Stimulated activated CD8-positive, alpha-beta memory T cell treated with anti-CD3 and anti-CD28 coated beads, Interleukin-15, amount 100 ng/mL, for 24 hours (primary cell): ENCODE data around the gene WNT2.
"Not testable (repeated sequence)": the region's sequence is repeated elsewhere in the genome, so short reads cannot be mapped to it uniquely, and the experiment has no call there.

Experiments used
- DNase-seq: peaks from one replicate; pipeline ENCODE4 v3.0.0-alpha.2; 2020; ENCODE audit warnings: low read depth

Gene WNT2

DNA sequence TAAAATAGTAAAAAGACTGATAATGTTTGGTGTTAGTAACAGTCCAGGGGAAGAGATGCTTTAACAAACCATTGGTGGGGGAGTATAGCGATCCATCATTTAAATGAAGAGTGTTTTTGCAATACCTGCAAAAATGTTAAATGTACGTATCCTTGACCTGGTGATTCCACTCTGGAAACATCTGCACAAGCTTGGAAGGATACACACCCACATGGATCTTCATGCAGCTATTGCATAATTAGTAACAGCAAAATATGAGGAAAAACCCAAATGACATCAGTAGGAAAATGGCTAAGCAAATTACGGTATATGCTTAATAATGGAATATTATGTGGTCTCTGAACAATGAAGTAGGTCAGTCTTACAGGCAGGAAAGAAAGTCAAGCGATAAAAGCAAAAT is 20.5 kb downstream of the WNT2 start:
- no peak for DNase-seq

DNA sequence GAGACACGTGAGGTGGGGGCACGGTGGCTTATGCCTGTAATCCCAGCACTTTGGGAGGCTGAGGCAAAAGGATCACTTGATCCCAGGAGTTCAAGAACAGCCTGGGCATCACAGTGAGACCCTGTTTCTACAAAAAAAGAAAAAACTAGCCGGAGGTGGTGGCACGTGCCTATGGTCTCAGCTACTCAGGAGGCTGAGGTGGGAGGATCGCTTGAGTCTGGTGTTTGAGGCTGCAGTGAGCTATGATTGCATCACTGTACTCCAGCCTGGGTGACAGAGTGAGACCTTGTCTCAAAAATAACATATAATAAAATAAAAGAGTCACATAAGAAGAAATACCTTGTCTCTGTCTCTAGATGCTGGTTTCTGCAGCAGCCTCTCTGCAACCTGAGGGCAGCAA is 22.4 kb downstream of the WNT2 start:
- DNase-seq = not testable (repeated sequence)

DNA sequence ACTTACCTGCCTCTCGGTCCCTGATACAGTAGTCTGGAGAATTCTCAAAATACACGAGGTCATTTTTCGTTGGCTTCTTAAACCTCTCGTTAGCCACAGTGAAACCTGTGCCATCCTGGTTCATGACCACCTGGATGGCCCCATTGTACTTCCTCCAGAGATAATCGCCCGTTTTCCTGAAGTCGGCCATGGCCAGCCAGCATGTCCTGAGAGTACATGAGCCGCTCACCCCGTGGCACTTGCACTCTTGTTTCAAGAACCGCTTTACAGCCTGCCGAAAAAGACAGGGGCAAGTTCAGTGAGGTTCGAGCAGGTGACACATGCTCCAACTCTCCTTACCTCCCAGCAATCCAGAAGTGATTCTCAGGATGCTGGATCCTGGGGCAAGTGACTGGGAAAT is 25.3 kb downstream of the WNT2 start:
- no peak for DNase-seq

DNA sequence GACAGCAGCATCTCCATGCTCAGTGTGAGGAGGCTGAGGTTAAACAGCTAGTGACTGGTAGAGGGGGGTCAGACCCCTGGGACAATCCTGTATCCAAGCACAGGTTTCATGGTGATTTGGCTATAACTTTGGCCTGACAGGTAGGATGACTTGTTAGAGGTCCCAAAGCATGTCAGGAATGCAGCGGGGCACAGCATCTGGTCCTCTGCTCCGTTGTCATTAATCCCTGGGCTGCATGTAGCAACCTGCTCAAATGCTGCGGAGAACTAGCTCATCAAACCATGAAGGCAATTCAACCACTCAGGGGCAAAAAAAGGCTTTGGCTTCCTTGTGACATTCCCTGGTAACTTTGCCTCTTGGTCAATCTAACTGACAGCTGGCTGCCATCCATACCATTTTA is 26.8 kb downstream of the WNT2 start:
- no peak for DNase-seq

DNA sequence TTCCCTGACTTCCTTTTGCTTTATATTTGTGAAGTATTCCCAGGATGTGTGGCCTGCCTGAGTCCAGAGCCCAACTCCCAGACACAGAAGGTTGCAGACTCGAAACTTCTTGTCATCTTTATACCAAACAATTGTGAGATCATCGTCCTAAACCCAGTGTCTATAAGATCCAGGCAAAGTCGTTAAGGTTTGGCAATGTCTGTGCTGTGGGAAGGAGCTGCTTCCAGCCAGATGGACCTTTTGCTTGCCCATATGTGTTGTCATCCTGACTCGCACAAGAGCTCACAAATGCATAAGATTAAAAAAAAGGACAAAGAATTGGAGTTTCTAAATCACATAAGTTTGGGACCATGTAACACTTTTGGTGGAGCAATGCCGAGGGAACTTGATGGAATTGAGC is 37.0 kb downstream of the WNT2 start:
- DNase-seq = no peak

DNA sequence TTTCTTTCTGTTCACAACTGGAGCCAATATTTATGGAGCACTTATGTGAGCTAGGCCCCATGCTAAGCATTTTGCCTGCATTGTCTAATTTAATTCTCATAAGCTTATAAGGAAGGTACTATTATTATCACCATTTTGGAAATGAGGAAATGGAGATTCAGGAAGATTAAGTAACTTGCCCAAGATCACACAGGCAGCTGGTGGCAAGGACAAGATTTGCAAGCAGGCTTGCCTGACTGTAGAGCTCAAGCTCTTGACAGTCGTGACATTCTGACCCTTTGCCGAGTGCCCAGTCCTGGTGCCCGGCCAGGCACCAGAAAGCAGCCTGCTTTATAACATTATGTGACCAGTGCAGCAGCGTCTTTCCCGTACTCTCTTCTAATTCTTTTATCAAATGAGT is 38.2 kb downstream of the WNT2 start:
- no peak for DNase-seq

DNA sequence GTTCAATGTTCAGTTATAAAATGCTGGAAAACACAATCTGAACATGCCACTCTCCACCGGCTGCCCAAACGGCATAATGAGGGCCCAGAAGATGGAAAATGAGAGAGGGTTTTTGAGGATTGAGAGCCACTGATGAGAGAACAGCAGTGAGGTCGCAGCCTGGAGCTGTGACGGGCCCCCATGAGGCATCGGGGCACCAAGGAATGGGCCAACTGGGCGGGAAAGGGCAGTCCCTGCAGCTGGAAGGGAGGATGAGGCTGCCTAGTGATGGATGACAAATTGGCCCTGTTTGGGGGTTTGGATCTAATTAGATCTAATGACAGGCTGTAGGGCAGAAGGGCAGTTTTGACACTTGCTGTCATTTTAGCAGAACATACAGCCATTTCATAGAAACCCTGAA is 39.1 kb downstream of the WNT2 start:
- DNase-seq = no peak

DNA sequence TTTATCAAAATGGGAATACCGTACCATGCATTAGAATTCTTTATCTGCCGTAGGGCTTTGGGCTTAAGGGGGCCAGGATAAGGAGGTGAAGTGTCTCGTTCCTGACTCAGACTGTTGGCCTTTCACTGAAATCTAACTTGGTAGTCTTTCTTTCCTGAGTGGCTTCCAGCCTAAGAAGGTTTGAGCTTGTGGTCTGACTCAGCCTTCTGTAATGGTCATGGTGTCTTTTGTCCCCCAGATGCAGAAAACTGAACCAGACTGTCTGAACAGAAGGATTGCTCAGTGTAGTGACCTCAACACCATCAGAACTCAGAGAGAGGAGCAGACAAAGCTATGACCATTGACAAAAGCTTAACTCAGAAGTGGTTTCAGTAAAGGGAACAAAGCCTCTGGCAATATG is 39.5 kb downstream of the WNT2 start:
- no peak for DNase-seq

DNA sequence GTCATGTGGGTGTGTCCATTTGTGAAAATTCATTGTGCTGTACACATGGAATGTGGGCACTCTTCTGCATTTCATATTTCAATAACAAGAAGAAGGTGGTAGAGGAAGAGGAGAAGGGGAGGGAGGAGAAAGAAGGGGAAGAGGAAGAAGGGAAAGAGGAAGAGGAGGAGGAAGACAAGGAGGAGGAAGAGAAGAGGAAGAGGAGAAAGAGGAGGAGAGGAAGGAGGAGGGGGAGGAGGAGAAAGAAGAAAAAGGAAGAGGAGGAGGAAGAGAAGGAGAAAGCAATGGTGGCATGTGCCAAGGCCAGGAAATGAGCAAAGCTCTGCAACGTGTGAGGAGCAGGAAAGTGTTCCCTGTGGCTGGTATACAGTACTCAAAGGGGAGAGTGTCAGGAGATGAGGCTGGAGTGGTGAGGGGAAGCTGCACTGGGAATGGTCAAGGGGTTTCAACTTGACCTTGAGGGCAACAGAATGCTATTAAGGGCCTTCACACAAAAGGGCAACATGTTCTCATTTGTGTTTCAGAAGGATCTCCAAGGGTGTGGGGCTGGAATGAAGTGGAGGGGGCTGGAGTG is 40.5 kb downstream of the WNT2 start:
- no peak for DNase-seq

DNA sequence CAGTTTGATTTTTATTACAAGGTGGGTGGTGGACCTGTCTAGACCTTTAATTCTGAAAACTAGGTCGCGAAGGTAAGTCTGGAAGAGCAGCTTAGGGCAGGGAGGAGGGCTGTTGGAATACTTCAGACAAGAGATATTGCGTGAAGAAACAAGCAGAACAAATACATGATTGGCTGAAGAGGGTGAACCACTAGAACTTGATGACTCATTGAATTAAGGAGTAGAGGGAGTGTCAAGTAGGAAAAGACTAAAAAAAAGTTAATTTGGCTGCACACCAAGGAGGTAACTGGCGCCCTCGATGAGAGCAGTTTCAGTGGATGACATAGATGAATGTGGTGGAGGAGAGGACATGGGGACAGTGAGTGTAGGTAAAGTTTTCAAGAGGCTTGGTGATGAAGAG is 41.3 kb downstream of the WNT2 start:
- no peak for DNase-seq

DNA sequence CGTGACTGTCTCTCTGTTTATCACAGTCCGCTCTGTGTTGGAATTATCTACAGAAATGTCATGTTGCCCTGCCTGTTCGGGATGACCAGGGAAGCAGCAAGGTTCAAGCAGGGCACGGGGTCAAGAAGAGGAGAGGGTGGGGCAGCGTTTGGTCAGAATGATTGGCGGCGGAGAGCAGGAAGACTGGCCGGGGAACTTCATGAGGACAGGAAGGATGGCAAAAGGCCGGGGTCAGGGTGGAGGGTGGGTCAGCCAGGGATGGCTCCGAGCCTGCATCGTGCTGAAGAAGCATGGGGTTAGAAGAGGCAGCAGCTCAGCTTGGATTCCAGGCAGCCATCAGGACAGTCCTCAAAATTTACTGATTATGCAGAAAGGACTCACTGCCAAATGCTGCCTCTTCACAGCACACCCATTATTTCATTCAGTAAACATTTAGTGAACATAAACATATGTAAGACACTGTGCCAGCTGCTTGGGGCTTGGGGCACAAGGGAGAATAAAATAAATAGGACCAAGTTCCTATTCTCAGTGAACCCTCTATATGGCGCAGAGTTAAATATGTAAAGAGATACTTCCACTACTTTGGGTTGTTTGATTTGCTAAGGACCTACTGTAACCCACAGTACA is 42.8 kb downstream of the WNT2 start:
- no peak for DNase-seq

DNA sequence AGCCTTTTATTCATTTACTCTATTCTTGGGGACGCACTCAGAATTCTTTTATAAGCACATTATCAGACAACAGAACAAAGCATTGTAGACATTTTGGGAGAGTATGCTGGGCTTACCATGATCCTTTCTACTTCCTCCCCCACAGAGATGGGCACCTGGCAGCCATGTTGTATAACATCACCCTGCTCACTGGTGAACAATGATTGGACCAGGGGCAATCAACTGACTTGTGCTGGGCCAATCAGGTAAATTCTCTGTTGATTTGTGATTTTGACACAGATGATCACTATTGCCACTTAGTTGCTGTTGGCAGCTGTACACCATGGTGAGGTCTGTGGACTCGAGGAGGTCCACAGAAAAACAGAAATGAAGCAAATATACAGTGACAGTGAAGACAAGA is 43.7 kb downstream of the WNT2 start:
- DNase-seq = no peak

DNA sequence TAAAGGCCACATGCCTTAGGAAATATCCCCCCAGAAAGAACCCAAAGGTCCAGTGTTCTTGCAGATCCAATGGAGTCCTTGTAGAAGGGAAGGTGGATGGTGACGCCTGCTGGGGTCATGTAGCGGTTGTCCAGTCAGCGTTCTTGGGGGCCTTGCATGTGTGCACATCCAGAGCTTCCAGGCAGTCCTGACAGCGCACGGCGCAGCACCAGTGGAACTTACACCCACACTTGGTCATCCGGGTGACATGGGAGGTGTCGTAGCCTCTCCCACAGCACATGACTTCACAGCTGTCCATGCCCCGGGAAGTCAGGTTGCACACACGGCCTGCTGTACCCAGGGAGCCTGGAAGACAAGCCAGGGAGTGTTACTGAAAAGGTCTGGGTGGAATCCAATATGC is 44.8 kb downstream of the WNT2 start:
- no peak for DNase-seq

DNA sequence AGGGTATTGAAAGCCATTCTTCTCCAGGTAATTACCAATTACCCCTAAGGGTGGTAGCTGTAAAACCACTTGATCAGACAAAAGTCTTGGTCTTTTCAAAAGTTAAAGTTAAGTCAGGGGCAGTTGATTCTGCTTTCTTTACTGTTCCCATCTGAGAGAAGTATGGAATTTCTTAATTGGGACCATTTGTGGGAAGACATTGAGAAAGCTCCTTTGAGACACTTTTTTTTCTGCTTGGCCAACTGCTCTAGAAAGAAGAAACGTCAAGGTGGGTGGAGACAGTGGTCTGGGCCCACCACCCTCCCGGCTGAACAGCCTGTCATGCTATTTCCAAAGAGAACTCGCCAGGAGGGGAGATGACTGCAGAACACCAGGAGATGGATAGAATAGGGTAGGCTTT is 45.3 kb downstream of the WNT2 start:
- DNase-seq = no peak

DNA sequence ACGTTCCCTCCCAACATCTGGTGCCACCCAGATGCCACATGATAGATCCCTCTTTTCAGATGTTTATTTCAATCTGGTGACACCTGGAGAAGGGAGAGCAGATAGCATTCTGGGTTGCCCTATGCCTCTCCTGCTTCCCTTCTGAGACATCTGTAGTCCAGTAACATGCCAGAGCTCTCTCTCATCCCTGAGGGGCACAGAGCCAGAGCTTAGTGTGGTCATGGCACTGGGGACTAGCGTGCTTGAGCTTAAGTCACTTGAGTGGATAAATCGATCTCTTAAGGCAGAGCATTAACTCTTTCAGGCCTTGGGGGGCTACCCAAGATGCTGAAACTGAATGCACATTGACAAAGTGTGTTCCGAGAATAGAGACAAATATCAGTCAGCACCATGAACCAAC is 47.9 kb downstream of the WNT2 start:
- no peak for DNase-seq

DNA sequence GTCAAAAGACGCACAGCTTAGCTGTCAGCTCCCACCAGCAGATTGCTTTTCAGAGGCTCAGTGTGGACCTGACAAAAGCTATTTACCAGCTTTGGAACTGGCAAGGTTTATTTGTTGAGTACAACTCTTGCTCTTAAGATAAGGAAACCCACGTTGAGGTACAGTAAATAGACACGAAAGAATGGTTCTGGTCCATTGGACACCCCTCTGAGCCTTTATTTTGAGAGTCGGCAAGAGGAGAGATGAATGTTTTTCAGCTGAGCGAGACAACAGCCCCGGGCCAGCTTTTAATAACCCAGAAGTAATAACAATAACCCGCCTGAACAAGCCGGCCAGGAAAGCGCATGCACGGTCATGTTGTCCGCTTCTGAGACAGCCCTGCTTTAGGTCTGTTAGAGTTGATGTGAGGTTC is 49.0 kb downstream of the WNT2 start:
- no peak for DNase-seq

DNA sequence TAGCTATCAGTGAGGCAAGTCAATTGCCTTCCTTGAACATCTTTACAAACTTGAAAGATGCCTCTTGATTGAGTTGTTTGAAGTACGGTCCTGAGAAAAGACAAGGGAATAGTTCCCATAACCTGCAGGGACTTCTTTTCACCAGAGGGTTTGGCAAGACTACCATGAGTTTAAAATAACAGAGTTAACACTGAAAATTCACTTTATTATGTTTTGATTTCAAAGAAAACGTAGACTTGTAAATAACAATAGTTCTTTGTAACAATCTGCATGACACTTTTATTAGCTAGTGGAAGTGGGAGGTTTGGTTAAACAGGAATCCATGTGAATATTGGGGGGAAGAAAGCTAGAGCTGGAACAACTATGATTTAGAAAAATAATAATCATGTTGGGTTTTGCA is 49.5 kb downstream of the WNT2 start:
- no peak for DNase-seq

DNA sequence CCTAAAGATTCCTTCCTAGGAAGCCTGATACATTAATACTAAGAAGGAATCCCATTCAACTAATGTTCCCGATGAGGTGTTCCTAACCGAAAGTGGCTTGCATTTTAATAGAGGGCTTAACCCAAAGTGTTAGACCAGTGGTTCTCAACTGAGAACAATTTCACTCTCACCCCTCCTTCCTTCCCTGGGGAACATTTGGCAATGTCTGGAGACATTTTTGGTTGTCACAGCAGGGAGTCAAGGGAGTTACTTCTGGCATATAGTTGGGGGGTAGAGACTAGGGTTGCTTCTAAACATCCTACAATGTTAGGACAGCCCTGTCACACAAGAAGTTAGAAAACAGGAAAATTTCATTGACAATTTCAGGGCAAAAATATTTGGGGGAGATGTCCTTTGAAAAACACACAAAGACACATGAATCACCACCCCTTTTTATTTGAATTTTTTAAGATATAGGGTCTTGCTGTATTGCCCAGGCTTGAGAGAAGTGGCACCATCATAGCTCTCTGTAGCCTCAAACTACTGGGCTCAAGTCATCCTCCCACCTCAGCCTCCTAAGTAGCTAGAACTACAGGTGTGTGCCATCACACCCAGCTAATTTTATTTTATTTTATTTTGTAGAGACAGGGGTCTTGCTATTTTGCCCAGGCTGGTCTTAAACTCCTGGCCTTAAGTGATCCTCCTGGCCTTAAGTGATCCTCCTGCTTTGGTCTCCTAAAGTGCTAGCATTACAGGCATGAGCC is 50.7 kb downstream of the WNT2 start:
- no peak for DNase-seq

DNA sequence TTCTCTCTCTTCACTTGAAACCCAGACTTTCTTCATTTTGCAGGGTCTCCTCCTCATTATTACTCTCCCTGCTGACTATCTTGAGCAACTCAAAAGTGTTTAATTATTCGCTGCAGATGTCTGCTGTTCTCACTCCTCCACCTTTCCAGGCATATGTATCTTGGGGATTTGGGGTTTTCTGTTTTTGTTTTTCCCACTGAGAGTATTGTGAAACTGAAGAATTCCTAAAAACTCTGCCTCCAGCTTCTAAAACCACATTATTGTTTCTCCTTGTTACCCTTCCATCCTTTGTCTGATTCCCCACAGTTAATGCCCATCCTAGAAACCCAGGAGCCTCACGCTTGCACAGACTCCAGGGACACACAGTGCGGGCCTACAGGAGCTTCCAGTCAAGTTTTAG is 51.3 kb downstream of the WNT2 start:
- DNase-seq = no peak

DNA sequence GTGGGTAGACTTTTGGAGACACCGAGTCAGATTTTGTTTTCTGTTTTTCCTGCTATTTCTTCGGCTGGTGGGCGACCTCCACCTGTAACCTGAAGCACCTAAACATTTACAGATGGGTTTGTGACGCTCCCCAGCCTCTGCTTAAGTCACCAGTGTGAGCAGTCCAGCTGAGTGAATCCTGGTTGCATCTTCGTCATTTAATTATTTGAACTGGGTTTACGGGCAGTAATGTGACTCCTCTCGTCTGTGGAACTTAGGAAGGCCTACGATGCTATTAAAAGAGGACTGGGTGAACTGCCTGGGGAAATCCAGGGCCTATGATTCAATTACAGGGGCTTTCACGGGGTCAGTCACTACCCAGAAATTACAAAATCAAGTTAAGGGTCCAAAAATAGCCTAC is 52.5 kb downstream of the WNT2 start:
- DNase-seq = no peak

DNA sequence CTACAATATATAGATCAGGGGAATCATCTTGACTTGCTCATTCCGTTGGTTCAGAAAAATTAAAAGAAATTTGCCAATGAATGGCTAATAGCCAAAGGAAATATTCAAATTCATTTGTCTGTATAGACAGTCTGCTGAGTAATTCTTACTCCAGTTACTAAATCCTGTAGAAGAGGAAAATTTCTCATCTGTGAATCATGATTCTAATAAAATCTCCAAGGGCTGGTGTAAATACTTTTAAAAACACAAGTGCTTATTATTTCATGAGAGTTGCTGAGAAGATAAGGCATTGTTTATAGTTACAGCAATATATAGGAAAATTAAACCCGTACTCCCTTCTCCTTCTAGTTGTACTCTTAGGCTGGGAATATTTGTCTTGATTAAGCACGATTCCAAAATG is 53.0 kb downstream of the WNT2 start:
- DNase-seq = no peak

DNA sequence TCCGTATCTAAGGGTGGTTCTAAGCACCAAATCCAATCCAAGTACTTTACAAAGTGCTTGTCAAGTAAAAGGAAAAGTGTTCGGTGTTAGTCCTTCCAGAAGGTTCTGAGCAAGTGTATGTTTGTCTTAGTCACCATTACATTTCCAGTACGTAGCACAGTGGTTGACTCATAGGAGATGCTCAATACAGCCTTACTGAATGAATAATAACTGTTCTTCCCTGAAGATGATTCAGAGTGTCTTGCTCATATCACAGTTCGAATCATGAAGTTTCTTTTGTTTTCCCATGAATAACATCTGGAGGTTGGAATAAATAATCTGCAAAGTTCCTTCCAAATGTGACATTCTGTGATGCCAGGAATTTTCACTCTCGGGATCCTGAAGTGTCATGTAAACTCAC is 53.4 kb downstream of the WNT2 start:
- DNase-seq = no peak

DNA sequence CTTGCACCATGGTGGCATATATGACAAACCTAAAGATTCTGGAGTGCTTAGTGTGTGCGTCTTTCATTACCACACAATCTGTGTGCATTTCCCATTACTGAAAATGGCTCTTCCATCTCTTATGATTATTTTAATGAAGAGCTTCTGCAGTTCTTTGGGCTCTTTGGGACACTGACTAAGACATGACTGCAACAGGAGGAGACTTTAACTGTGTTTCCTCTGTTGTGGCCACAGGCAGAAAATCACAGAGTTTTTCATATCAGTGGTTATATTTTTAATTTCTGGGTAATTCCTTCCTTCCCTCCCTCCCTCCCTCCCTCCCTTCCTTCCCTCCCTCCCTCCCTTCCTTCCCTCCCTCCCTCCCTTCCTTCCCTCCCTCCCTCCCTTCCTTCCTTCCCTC is 58.1 kb downstream of the WNT2 start:
- DNase-seq = no peak

DNA sequence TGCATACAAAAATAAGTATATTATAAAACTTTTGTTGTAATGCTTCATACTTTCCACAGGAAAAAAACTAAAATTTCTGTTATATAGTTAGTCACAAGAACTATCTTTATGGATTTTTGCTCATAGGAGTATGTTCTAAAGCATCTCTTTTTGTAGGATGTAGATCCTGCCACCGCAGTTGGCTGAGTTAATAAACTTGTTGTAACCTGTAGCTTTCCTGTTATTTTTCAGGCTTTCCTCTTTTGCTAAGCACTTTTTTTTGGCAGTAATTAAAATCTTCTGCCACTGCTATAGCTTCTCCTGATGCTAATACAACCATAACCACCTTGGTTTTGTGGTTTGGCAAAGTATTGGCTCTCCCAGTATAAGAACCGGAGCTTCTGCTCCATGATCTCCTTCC is 60.3 kb downstream of the WNT2 start:
- DNase-seq = no peak
